ENCODE results near the gene PLK1.

- TF ChIP-seq EZH2phosphoT487 (IDR thresholded peaks at IDR 0.05; ENCODE audit: low read depth, severe bottlenecking, unreplicated experiment) = no peak
- TF ChIP-seq, protein P1, sequence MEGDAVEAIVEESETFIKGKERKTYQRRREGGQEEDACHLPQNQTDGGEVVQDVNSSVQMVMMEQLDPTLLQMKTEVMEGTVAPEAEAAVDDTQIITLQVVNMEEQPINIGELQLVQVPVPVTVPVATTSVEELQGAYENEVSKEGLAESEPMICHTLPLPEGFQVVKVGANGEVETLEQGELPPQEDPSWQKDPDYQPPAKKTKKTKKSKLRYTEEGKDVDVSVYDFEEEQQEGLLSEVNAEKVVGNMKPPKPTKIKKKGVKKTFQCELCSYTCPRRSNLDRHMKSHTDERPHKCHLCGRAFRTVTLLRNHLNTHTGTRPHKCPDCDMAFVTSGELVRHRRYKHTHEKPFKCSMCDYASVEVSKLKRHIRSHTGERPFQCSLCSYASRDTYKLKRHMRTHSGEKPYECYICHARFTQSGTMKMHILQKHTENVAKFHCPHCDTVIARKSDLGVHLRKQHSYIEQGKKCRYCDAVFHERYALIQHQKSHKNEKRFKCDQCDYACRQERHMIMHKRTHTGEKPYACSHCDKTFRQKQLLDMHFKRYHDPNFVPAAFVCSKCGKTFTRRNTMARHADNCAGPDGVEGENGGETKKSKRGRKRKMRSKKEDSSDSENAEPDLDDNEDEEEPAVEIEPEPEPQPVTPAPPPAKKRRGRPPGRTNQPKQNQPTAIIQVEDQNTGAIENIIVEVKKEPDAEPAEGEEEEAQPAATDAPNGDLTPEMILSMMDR (IDR thresholded peaks at IDR 0.05; ENCODE audit: poor library complexity) = no peak
- TF ChIP-seq EZH2 (IDR thresholded peaks at IDR 0.05; ENCODE audit: borderline replicate concordance) = no peak
These were observed 1.3 kb downstream of the PLK1 start for GRCh38 chr16:23679986-23680336.

All from hepatocyte (in vitro differentiated cells).